Hepatocyte (in vitro differentiated cells): ENCODE measurements around the gene ARAP1. TPM values are rescaled to one million over a fixed set of nuclear protein-coding genes. Genes with fewer than 3 reads are reported as not detected.

Experiments used
- DNase-seq: peaks from one replicate; pipeline ENCODE4 v3.0.0-alpha.2; 2016; ENCODE audit warnings: low spot score
- H2AFZ ChIP-seq: fragments of 200-600 bp; sonication (generic); 2 replicates; pipeline ENCODE4 v1.6.0; 2016; ENCODE audit warnings: antibody characterized with exemption, mild to moderate bottlenecking
- H3K27ac ChIP-seq: fragments of 200-600 bp; sonication (generic); 2 replicates; pipeline ENCODE4 v1.5.1; 2016; ENCODE audit warnings: mild to moderate bottlenecking
- H3K27me3 ChIP-seq: fragments of 200-600 bp; sonication (generic); 2 replicates; pipeline ENCODE4 v1.6.1; 2016
- H3K36me3 ChIP-seq: fragments of 200-600 bp; sonication (generic); replicated peaks from 2 replicates; pipeline ENCODE4 v1.5.1; 2016; ENCODE audit warnings: low read depth; ENCODE audit not compliant: insufficient read depth
- H3K4me1 ChIP-seq: fragments of 200-600 bp; sonication (generic); 2 replicates; pipeline ENCODE4 v1.5.1; 2016; ENCODE audit warnings: mild to moderate bottlenecking, moderate library complexity; ENCODE audit not compliant: insufficient read depth
- H3K4me2 ChIP-seq: fragments of 200-600 bp; sonication (generic); 2 replicates; pipeline ENCODE4 v1.6.0; 2016
- H3K4me3 ChIP-seq: fragments of 200-600 bp; sonication (generic); 2 replicates; pipeline ENCODE4 v1.5.1; 2016; ENCODE audit warnings: mild to moderate bottlenecking
- H3K79me2 ChIP-seq: fragments of 200-600 bp; sonication (generic); 2 replicates; pipeline ENCODE4 v1.6.0; 2017; ENCODE audit warnings: mild to moderate bottlenecking
- H3K9me2 ChIP-seq: fragments of 200-600 bp; sonication (generic); replicated peaks from 2 replicates; pipeline ENCODE4 v1.6.0; 2017; ENCODE audit warnings: mild to moderate bottlenecking; ENCODE audit not compliant: insufficient read depth
- H3K9me3 ChIP-seq: fragments of 200-600 bp; sonication (generic); 2 replicates; pipeline ENCODE4 v1.5.1; 2016; ENCODE audit warnings: low read depth, mild to moderate bottlenecking
- H4K20me1 ChIP-seq: fragments of 200-600 bp; sonication (generic); 2 replicates; pipeline ENCODE4 v1.6.0; 2016; ENCODE audit warnings: mild to moderate bottlenecking; ENCODE audit not compliant: insufficient read depth, poor library complexity, severe bottlenecking
- CTCF ChIP-seq: fragments of 200-600 bp; sonication (generic); IDR thresholded peaks from 2 replicates; pipeline ENCODE4 v1.5.1; 2016; ENCODE audit warnings: antibody characterized with exemption, mild to moderate bottlenecking; ENCODE audit not compliant: poor library complexity
- EZH2 ChIP-seq: fragments of 200-600 bp; sonication (generic); IDR thresholded peaks from 2 replicates; pipeline ENCODE4 v1.6.1; 2016; ENCODE audit warnings: antibody characterized with exemption, mild to moderate bottlenecking, borderline replicate concordance
- EZH2phosphoT487 ChIP-seq: fragments of 200-600 bp; sonication (generic); IDR thresholded peaks from one replicate; pipeline ENCODE4 v1.6.1; 2018; ENCODE audit warnings: antibody characterized with exemption, mild to moderate bottlenecking, low read depth, moderate library complexity; ENCODE audit not compliant: unreplicated experiment, severe bottlenecking
- WGBS: methylation state at CpG from one replicate; pipeline ENCODE4 v1.1.6; 2016; ENCODE audit warnings: low lambda C conversion rate; ENCODE audit errors: missing lambda C conversion rate; 5-methylcytosine and 5-hydroxymethylcytosine counted together
- polyA plus RNA-seq: library from polyadenylated mRNA; unstranded; fragments of >200 nt; fragmentation: Nextera tagmentation; extraction: Ambion mirVana; gene quantifications from 2 replicates; pipeline ENCODE4 v1.2.1, GENCODE V29; 2016
- total RNA-seq: library from RNA; depleted of rRNA; stranded (reverse); fragments of >200 nt; gene quantifications from 2 replicates; pipeline ENCODE4 v1.2.3, GENCODE V29; 2014

The ARAP1 gene
- total and polyA plus RNA-seq, 2 experiments from 2014 or later = 60.2 to 118 TPM

DNA sequence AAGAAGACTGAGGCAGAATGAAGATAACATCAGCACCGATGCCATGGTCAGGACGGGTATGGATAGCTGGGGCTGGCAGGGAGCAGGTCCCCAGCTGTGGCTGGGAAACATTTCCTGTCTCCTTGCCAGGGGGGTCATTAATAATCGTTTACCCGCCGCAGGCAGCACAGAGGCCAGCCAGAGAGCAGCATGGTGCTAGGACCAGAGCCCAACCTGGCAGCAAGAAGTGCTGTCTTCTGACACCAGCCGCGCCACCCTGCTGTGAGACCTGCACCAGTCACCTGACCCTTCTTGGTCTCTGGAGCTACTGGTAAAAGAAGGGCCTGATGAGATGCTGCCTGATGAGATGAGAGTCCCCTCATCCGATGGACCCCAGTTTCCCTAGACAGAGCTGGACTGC is 114.3 kb downstream of the ARAP1 start:
- peaks cover 58% of the 10 kb centered on the region for H3K27me3 ChIP-seq
- H3K4me3 ChIP-seq = no peak overlapping the region
- no peak overlapping the region for H3K27ac ChIP-seq
- no peaks in the 10 kb centered on the region for H3K79me2 ChIP-seq
- H3K4me2 ChIP-seq = no peak overlapping the region
- H3K9me3 ChIP-seq = no peaks in the 10 kb centered on the region
- H3K36me3 ChIP-seq = no peaks in the 10 kb centered on the region
- no peak for DNase-seq
- H4K20me1 ChIP-seq = no peaks in the 10 kb centered on the region
- H3K4me1 ChIP-seq = peaks cover 5% of the 10 kb centered on the region
- 80% methylated on average over 8 of the region's 8 CpGs for WGBS
- TF ChIP-seq EZH2 (no peak), CTCF (no peak), EZH2phosphoT487 (no peak)
- H3K9me2 ChIP-seq = no peaks in the 10 kb centered on the region
- H2AFZ ChIP-seq = no peak overlapping the region

- DNase-seq = no peak
- TF ChIP-seq CTCF = no peak
- TF ChIP-seq EZH2phosphoT487 = no peak
- no peak for TF ChIP-seq EZH2
- no peaks in the 10 kb centered on the region for H3K9me3 ChIP-seq
- H3K4me1 ChIP-seq = no peaks in the 10 kb centered on the region
- H3K4me2 ChIP-seq = no peak overlapping the region
- H4K20me1 ChIP-seq = no peaks in the 10 kb centered on the region
- H3K4me3 ChIP-seq = no peak overlapping the region
- H2AFZ ChIP-seq = no peak overlapping the region
- no peak overlapping the region for H3K27ac ChIP-seq
- no peaks in the 10 kb centered on the region for H3K36me3 ChIP-seq
- peaks cover 58% of the 10 kb centered on the region for H3K27me3 ChIP-seq
- H3K9me2 ChIP-seq = no peaks in the 10 kb centered on the region
- H3K79me2 ChIP-seq = no peaks in the 10 kb centered on the region
- WGBS = 91% methylated on average over 2 of the region's 2 CpGs
Observed at GRCh38 chr11:72637198-72637597, 115.0 kb downstream of the ARAP1 start.

DNA sequence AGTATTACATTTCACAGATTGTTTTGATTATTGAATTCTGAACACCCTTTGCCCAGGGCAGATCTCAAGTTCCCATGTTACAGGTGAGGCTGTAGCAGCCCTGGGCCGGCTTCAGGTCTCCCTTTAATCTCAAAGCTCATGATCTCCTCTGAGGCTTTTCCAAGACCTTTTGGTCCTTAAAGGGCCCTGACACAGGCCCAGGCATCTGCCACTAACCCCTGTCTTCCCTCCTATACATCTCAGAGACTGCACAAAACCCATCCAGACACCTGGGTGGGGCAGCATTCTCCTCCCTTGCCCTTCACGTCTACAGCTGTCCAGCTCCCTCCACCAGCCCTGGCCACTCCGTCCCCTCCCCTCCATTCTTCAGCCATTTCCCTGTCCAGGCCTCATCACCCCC is 115.8 kb downstream of the ARAP1 start:
- Histone ChIP-seq H3K4me1 (no peaks in the 10 kb centered on the region), H3K27me3 (peaks cover 51% of the 10 kb centered on the region)

More for the DNA sequence above, 115.8 kb downstream of the ARAP1 start:
- Histone ChIP-seq H3K79me2 (no peaks in the 10 kb centered on the region), H3K4me2 (no peak overlapping the region), H3K9me3 (no peaks in the 10 kb centered on the region), H3K4me3 (no peak overlapping the region), H3K36me3 (no peaks in the 10 kb centered on the region), H4K20me1 (no peaks in the 10 kb centered on the region), H3K9me2 (no peaks in the 10 kb centered on the region), H2AFZ (no peak overlapping the region), H3K27ac (no peak overlapping the region)
- no peak for DNase-seq
- TF ChIP-seq CTCF (no peak), EZH2phosphoT487 (no peak), EZH2 (no peak)
- WGBS = 59% methylated on average over 3 of the region's 3 CpGs
